HepG2 (cell line): ENCODE data around the gene FBXO10. TPM values are rescaled to one million over a fixed set of nuclear protein-coding genes. Genes with fewer than 3 reads are reported as not detected.

Source experiments
- GZF1 ChIP-seq: sonication (generic); formaldehyde crosslinking; IDR thresholded peaks from 2 replicates; pipeline ENCODE4 v1.5.1; 2020; ENCODE audit warnings: mild to moderate bottlenecking, missing genetic modification reagents
- KAT7 ChIP-seq: IDR thresholded peaks from 2 replicates; pipeline ENCODE4 v1.6.1; 2018; ENCODE audit warnings: borderline replicate concordance, missing compliant biosample characterization
- NCOR1 ChIP-seq: fragments of 200-600 bp; sonication (generic); IDR thresholded peaks from 2 replicates; pipeline ENCODE4 v1.7.0; 2017; ENCODE audit warnings: antibody characterized with exemption, low read length, borderline replicate concordance
- NPAS2 ChIP-seq: sonication (generic); formaldehyde crosslinking; IDR thresholded peaks from 2 replicates; pipeline ENCODE4 v1.8.0; 2022; ENCODE audit warnings: mild to moderate bottlenecking, missing genetic modification reagents, borderline replicate concordance
- RFX3 ChIP-seq: IDR thresholded peaks from 2 replicates; pipeline ENCODE4 v1.6.1; 2016; ENCODE audit warnings: missing biosample characterization, missing genetic modification reagents
- RORA ChIP-seq: sonication (generic); formaldehyde crosslinking; IDR thresholded peaks from 2 replicates; pipeline ENCODE4 v1.5.0; 2020; ENCODE audit warnings: mild to moderate bottlenecking, missing genetic modification reagents, moderate library complexity
- ZFP37 ChIP-seq: sonication (generic); formaldehyde crosslinking; IDR thresholded peaks from 2 replicates; pipeline ENCODE4 v1.4.0; 2020; ENCODE audit warnings: missing genetic modification reagents, borderline replicate concordance
- ZNF101 ChIP-seq: sonication (generic); formaldehyde crosslinking; IDR thresholded peaks from 2 replicates; pipeline ENCODE4 v1.4.0; 2020; ENCODE audit warnings: mild to moderate bottlenecking, low read depth, missing genetic modification reagents, borderline replicate concordance
- ZNF230 ChIP-seq: sonication (generic); formaldehyde crosslinking; IDR thresholded peaks from 2 replicates; pipeline ENCODE4 v1.4.0; 2020; ENCODE audit warnings: mild to moderate bottlenecking, missing genetic modification reagents
- ZNF510 ChIP-seq: sonication (generic); formaldehyde crosslinking; IDR thresholded peaks from 2 replicates; pipeline ENCODE4 v1.4.0; 2020; ENCODE audit warnings: low read depth, mild to moderate bottlenecking, missing genetic modification reagents
- ZNF572 ChIP-seq: sonication (generic); formaldehyde crosslinking; IDR thresholded peaks from 2 replicates; pipeline ENCODE4 v1.5.1; 2020; ENCODE audit warnings: mild to moderate bottlenecking, missing genetic modification reagents
- ZNF598 ChIP-seq: sonication (generic); formaldehyde crosslinking; IDR thresholded peaks from 2 replicates; pipeline ENCODE4 v1.5.1; 2020; ENCODE audit warnings: mild to moderate bottlenecking, missing genetic modification reagents, borderline replicate concordance
- ZNF7 ChIP-seq: IDR thresholded peaks from 2 replicates; pipeline ENCODE4 v1.6.1; 2016; ENCODE audit warnings: missing biosample characterization, missing genetic modification reagents
- ZNF792 ChIP-seq: IDR thresholded peaks from 2 replicates; pipeline ENCODE4 v1.6.1; 2016
- ZSCAN30 ChIP-seq: sonication (generic); formaldehyde crosslinking; IDR thresholded peaks from 2 replicates; pipeline ENCODE4 v1.5.0; 2020; ENCODE audit warnings: mild to moderate bottlenecking, missing genetic modification reagents
- polyA plus RNA-seq, 8 experiments: library from polyadenylated mRNA; depleted of rRNA in 3 of 8; stranded (reverse) in 7 of 8; unstranded in 1 of 8; fragments of >200 nt; fragmentation: Illumina TruSeq in 4 of 8; extraction: Trizol in 4 of 8; gene quantifications; 2 replicates each; pipeline versions ENCODE4 v1.2.1 to v1.2.3, GENCODE V29; 2011 to 2016; ENCODE audit warnings: low read depth in 4 of 8, missing spikeins in 1 of 8, mixed read lengths in 1 of 8; ENCODE audit not compliant: insufficient read depth in 1 of 8
- total RNA-seq, 5 experiments: library from RNA; depleted of rRNA; stranded (reverse); fragments of >200 nt; fragmentation: Illumina TruSeq; extraction: Trizol; gene quantifications; 2 replicates each; pipeline ENCODE4 v1.2.3, GENCODE V29; 2016; ENCODE audit warnings: low read depth in 1 of 5
- TF ChIP-seq, protein P1 (sequence below), 2 experiments: IDR thresholded peaks; 2 replicates each; pipeline ENCODE4 v1.6.1; 2011 to 2012; ENCODE audit warnings: low read length in 2 of 2, borderline replicate concordance in 1 of 2, low read depth in 1 of 2, mild to moderate bottlenecking in 1 of 2, moderate library complexity in 1 of 2
- TF ChIP-seq, protein P2 (sequence below): sonication (generic); formaldehyde crosslinking; IDR thresholded peaks from 2 replicates; pipeline ENCODE4 v1.8.0; 2022; ENCODE audit warnings: missing genetic modification reagents, low read depth, mild to moderate bottlenecking, borderline replicate concordance
- TF ChIP-seq, protein P3 (sequence below): IDR thresholded peaks from 2 replicates; pipeline ENCODE4 v1.6.1; 2016; ENCODE audit warnings: control low read depth
- TF ChIP-seq, protein P4 (sequence below): sonication (generic); formaldehyde crosslinking; IDR thresholded peaks from 2 replicates; pipeline ENCODE4 v1.9.0; 2021; ENCODE audit warnings: missing genetic modification reagents, mild to moderate bottlenecking, borderline replicate concordance
- TF ChIP-seq, protein P5 (sequence below): sonication (generic); formaldehyde crosslinking; conservative IDR thresholded peaks from 2 replicates; pipeline ENCODE4 v1.8.1; 2023; ENCODE audit warnings: missing genetic modification reagents
- TF ChIP-seq, protein P6 (sequence below): sonication (generic); formaldehyde crosslinking; IDR thresholded peaks from 2 replicates; pipeline ENCODE4 v1.4.0; 2020; ENCODE audit warnings: mild to moderate bottlenecking, missing genetic modification reagents

Gene FBXO10
- total and polyA plus RNA-seq, 2 of the 13 experiments (the other 11 are each of a cell fraction or from before 2014, with no cell fraction given), result 3.1 to 5.1 TPM

DNA sequence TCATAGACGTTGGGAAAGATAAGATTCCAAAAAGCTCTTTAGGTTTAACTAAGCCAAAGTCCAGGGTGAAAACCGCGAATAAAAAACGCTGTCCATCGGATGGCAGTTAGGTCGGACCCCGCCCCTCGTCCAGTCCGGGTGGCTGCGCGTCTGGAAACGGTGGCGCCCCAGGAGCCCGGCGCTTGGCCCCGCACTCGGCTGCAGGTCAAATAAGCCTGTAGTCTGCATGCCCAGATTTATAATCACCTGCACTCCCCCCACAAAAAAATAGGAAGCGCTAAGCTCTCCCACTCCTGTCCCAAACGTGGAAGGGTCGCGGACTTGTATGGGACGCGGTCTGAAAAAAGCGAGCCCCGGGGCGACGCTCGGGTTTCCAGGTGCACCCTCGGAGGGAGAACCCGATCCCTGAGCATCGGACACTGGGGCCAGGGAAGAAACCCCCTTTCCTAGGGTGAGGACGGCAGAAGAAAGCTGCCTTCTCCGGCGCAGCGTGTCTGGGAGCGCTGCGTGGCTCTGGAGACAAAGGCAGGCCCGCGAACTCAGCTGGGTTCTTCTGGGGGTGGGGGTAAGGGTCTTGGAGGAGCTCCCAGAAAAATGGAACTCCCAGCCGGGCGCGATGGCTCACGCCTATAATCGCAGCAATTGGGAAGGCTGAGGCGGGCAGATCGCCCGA, 110.0 kb downstream of the FBXO10 start (continued):
- TF ChIP-seq, protein P1, sequence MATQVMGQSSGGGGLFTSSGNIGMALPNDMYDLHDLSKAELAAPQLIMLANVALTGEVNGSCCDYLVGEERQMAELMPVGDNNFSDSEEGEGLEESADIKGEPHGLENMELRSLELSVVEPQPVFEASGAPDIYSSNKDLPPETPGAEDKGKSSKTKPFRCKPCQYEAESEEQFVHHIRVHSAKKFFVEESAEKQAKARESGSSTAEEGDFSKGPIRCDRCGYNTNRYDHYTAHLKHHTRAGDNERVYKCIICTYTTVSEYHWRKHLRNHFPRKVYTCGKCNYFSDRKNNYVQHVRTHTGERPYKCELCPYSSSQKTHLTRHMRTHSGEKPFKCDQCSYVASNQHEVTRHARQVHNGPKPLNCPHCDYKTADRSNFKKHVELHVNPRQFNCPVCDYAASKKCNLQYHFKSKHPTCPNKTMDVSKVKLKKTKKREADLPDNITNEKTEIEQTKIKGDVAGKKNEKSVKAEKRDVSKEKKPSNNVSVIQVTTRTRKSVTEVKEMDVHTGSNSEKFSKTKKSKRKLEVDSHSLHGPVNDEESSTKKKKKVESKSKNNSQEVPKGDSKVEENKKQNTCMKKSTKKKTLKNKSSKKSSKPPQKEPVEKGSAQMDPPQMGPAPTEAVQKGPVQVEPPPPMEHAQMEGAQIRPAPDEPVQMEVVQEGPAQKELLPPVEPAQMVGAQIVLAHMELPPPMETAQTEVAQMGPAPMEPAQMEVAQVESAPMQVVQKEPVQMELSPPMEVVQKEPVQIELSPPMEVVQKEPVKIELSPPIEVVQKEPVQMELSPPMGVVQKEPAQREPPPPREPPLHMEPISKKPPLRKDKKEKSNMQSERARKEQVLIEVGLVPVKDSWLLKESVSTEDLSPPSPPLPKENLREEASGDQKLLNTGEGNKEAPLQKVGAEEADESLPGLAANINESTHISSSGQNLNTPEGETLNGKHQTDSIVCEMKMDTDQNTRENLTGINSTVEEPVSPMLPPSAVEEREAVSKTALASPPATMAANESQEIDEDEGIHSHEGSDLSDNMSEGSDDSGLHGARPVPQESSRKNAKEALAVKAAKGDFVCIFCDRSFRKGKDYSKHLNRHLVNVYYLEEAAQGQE (IDR thresholded peaks at IDR 0.05; ENCODE audit: borderline replicate concordance in 1 of 2, low read depth in 1 of 2, low read length in 2 of 2), result 0 out of 4 replicates have a peak, but pooled peaks of 1 of the 2 experiments have one; percentile 67
- peak; percentile 68; the same call in 1 of the 2 replicates for TF ChIP-seq ZNF230
- TF ChIP-seq ZSCAN30 (CRISPR knock-in tag), result no peak; the same call in 1 of the 2 replicates
- TF ChIP-seq NCOR1, result no peak
- peak; percentile 10; the same call in 1 of the 2 replicates for TF ChIP-seq ZNF598
- TF ChIP-seq, protein P2, sequence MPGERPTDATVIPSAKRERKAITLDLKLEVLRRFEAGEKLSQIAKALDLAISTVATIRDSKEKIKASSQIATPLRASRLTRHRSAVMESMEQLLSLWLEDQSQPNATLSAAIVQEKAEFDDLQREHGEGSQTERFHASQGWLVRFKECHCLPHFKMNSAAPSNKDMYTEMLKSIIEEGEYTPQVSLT, result no peak
- no peak for TF ChIP-seq GZF1
- no peak for TF ChIP-seq ZNF7 (CRISPR knock-in tag)
- no peak for TF ChIP-seq RORA (CRISPR knock-in tag)
- TF ChIP-seq, protein P3, sequence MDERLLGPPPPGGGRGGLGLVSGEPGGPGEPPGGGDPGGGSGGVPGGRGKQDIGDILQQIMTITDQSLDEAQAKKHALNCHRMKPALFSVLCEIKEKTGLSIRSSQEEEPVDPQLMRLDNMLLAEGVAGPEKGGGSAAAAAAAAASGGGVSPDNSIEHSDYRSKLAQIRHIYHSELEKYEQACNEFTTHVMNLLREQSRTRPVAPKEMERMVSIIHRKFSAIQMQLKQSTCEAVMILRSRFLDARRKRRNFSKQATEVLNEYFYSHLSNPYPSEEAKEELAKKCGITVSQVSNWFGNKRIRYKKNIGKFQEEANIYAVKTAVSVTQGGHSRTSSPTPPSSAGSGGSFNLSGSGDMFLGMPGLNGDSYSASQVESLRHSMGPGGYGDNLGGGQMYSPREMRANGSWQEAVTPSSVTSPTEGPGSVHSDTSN, result no peak
- TF ChIP-seq ZFP37 (CRISPR knock-in tag), result no peak
- no peak for TF ChIP-seq NPAS2 (CRISPR knock-in tag)
- TF ChIP-seq, protein P4, sequence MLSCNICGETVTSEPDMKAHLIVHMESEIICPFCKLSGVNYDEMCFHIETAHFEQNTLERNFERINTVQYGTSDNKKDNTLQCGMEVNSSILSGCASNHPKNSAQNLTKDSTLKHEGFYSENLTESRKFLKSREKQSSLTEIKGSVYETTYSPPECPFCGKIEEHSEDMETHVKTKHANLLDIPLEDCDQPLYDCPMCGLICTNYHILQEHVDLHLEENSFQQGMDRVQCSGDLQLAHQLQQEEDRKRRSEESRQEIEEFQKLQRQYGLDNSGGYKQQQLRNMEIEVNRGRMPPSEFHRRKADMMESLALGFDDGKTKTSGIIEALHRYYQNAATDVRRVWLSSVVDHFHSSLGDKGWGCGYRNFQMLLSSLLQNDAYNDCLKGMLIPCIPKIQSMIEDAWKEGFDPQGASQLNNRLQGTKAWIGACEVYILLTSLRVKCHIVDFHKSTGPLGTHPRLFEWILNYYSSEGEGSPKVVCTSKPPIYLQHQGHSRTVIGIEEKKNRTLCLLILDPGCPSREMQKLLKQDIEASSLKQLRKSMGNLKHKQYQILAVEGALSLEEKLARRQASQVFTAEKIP (CRISPR knock-in tag), result no peak
- TF ChIP-seq ZNF792, result no peak; the same call in 1 of the 2 replicates
- TF ChIP-seq KAT7, result no peak
- TF ChIP-seq ZNF572 (CRISPR knock-in tag), result no peak
- TF ChIP-seq, protein P5, sequence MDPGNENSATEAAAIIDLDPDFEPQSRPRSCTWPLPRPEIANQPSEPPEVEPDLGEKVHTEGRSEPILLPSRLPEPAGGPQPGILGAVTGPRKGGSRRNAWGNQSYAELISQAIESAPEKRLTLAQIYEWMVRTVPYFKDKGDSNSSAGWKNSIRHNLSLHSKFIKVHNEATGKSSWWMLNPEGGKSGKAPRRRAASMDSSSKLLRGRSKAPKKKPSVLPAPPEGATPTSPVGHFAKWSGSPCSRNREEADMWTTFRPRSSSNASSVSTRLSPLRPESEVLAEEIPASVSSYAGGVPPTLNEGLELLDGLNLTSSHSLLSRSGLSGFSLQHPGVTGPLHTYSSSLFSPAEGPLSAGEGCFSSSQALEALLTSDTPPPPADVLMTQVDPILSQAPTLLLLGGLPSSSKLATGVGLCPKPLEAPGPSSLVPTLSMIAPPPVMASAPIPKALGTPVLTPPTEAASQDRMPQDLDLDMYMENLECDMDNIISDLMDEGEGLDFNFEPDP (CRISPR knock-in tag), result no peak
- no peak for TF ChIP-seq ZNF101 (CRISPR knock-in tag)
- no peak; the same call in 1 of the 2 replicates for TF ChIP-seq ZNF510 (CRISPR knock-in tag)
- TF ChIP-seq, protein P6, sequence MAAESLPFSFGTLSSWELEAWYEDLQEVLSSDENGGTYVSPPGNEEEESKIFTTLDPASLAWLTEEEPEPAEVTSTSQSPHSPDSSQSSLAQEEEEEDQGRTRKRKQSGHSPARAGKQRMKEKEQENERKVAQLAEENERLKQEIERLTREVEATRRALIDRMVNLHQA (CRISPR knock-in tag), result no peak
- no peak for TF ChIP-seq RFX3 (CRISPR knock-in tag)
